GM18511 (cell line): Measurements from ENCODE around the gene SLC35E3.
"Not testable (repeated sequence)": the region's sequence is repeated elsewhere in the genome, so short reads cannot be mapped to it uniquely, and the experiment has no call there.

ENCODE experiments used
- ATAC-seq: cut with Tn5 transposase; IDR thresholded peaks from one replicate; pipeline ENCODE4 v1.9.1; 2021; ENCODE audit warnings: mild to moderate bottlenecking, moderate library complexity; ENCODE audit not compliant: unreplicated experiment

Gene SLC35E3

GRCh38 chr12:68811573-68811972, 65.6 kb downstream of the SLC35E3 start:
- not testable (repeated sequence) for ATAC-seq

DNA sequence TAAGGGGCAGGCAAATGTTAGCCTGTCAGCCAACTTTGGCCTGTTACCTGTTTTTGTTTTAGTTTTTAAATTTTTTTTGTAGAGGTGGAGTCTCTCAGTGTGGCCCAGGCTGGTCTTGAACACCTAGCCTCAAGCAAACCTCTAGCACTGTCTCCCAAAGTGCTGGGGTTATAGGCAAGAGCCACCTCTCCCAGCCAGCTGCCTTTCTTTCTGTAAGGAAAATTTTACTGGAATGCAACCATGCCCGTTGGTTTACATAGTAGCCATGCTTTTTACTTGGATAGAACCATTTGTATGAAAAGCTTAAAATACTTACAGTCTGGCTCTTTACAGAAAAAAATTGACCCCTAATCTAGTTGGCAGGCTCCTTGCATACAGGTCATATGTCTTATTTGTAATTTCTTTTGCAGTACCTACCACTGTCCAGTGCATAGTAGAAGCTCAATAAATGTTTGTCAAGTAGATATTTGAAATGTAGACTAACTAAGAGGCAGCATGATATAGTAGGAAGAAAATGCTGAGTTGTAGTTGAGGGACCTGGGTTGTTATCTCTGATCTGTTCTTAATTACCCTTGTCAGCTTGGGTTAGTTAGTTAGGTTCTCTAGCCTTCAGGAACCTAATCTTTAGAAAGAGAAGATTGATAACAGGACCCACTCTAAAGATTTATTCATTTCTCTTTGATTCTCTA, 66.7 kb downstream of the SLC35E3 start:
- ATAC-seq = no peak

GRCh38 chr12:68813242-68813593, 67.2 kb downstream of the SLC35E3 start:
- no peak for ATAC-seq

DNA sequence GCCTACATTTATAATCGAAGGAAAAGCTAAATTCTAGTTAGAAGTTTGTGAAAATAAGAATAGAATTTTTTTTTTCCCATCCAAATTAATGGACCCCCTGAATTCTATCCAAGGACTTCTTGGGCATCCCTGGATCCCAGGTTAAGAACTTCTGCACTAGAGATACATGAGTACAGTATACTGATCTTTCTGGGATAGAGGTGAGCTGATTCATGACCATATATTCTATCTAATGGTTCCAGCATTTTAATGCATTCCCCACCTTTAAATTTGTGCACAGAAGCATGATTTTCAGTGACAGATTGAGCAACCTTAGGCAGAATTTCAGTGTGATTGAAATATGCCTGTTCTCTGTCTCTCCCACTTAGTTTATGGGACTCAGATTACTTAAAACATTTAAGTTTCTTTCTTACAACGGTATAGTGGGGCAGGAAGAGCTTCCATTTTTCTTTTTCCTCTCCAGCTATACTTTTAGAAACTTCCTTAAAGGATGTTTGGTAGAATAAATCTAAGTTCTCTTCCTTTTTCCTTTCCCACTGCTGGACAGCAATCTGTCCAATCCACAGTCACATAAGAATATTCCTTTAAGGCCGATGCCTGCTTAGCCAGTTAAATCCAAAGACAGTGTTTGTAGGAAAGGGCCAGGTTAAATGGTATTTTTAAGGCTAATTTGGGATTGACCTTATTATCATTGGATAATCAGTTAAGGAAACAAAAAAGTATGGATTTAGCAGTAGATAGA, 68.7 kb downstream of the SLC35E3 start:
- ATAC-seq = no peak

GRCh38 chr12:68815232-68815927, 69.4 kb downstream of the SLC35E3 start:
- ATAC-seq = no peak

GRCh38 chr12:68815928-68816800, 70.2 kb downstream of the SLC35E3 start:
- no peak for ATAC-seq

GRCh38 chr12:68819481-68819880, 73.5 kb downstream of the SLC35E3 start:
- not testable (repeated sequence) for ATAC-seq

DNA sequence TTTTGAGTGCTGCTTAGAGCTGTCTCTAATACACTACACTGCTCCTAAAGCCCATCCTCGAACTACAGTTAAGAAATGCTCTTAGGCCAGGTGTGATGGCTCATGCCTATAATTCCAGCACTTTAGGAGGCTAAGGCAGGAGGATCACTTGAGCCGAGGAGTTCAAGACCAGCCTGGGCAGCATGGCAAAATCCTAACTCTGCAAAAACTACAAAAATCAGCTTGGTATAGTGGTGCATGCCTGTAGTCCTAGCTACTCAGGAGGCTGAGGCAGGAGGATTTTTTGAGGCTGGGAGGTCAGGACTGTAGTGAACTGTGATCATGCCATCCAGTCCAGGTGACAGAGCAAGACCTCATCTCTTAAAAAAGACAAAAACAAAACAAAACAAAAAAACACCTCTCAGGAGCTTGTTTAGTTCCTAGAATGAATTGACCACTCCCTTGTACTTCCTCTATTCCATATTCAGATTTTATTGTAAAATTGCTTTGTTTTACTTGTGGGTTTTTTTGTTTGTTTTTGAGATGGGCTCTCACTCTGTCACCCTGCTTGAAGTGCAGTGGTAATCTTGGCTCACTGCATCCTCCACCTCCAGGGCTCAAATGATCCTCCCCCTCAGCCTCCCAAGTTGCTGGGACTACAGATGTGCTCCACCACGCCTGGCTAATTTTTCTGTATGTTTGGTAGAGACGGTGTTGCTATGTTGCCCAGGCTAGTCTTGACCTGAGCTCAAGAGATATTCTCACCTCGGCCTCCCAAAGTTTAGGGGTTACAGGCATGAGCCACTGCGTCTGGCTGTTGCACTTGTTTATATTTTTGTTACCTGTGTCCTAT, 75.6 kb downstream of the SLC35E3 start:
- ATAC-seq = no peak

GRCh38 chr12:68823696-68824095, 77.7 kb downstream of the SLC35E3 start:
- ATAC-seq = no peak

DNA sequence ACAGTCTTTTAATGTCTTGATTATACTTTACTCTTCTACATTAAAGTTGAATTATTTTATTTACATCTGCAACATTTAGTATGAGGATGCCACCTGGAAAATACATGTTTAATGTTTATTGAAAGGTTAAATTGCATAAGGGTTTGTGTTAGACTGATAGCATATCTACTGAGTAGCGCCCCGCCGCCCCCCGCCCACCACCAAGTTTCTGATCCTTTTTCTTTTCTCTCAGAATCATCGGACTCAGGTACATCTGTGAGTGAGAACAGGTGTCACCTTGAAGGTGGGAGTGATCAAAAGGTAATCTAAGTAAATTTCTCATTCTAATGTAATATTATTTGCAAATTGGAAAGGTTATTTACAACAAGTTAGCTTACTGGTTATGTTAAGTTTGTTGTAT, 78.2 kb downstream of the SLC35E3 start:
- ATAC-seq = no peak

DNA sequence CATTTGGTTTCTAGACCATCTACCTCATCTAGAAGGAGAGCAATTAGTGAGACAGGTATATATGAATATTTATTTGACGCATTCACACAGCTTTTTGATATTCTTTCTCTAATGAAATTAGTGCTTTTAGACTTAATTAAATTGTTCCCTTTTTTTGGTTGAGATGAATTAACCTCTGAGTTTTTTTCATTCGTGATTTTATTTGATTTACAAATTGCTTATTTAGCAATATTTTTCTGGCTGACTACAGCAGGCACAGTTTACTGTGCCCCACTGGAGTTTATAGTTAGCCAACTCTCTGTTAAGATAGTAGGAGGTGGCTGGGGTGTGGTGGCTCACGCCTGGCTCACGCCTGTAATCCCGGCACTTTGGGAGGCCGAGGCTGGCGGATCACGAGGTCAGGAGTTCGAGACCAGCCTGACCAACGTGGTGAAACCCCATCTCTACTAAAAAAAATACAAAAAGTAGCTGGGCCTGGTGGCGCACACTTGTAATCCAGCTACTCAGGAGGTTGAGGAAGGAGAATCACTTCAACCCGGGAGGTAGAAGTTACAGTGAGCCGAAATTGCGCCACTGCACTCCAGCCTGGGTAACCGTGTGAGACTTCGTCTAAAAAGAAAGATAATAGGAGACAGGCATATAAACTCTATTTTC, 78.7 kb downstream of the SLC35E3 start:
- ATAC-seq = no peak

- ATAC-seq = no peak
These were observed 79.7 kb downstream of the SLC35E3 start for GRCh38 chr12:68825569-68826217.

DNA sequence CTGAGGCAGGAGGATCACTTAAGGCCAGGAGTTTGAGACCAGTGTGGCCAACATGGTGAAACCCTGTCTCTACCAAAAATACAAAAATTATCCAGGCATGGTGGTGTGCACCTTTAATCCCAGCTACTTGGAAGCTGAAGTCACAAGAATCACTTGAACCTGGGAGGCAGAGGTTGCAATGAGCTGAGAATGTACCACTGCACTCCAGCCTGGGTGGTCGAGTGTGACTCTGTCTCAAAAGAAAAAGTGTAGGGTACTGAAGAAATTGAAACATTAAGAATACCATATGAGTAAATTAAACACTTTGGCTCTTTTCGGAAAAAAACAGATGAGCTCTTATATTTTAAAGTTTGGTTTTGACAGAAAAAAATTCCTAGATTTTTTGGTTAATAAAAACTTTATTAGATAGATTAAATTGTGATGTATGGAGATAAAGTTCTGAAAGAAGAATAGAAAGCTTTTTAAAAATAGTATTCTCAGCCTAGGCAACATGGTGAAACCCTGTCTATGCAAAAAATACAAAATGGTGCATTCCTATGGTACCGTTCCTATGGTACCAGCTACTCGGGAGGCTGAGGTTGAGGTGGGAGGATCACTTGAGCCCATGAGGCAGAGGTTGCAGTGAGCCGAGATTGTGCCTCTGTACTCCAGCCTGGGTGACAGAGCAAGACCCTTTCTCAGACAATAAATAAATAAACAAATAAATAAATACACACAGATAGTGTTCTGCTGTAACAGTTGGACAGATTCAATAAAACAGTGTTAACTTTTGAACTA, 82.1 kb downstream of the SLC35E3 start:
- ATAC-seq = no peak

- no peak for ATAC-seq
These were observed 82.7 kb downstream of the SLC35E3 start for GRCh38 chr12:68828672-68829068.
